PC-9 (cell line): ENCODE measurements around the gene ABL1. TPM values are rescaled to one million over a fixed set of nuclear protein-coding genes. Genes with fewer than 3 reads are reported as not detected.
A peak's percentile ranks its signal among the peaks of the same experiment; 100 is the strongest.

Experiments
- BruUV-seq: library from RNA; stranded (reverse); fragments of 400-500 nt; replicated peaks from 2 replicates; lab custom pipeline; 2021; lab: Mats Ljungman, UMichigan
- CTCF ChIA-PET: fragments of 300-600 bp; sonication (Branson Sonifier 250); formaldehyde crosslinking; loops from one replicate; lab custom pipeline; 2022; ENCODE audit warnings: antibody characterized with exemption; lab: Charles Lee
- POLR2A ChIA-PET: fragments of 300-600 bp; sonication (Branson Sonifier 250); formaldehyde crosslinking; loops from one replicate; lab custom pipeline; 2022; ENCODE audit warnings: antibody characterized with exemption; ENCODE audit not compliant: unreplicated experiment; lab: Charles Lee
- DNase-seq, 2 experiments: peaks; one replicate each; pipeline versions ENCODE4 v3.0.0 to v3.0.0-alpha.2; 2015 to 2022; ENCODE audit warnings: mixed read lengths in 1 of 2
- H2AFZ ChIP-seq: fragments of 200-600 bp; sonication (generic); 2 replicates; pipeline ENCODE4 v1.8.1; 2017; ENCODE audit warnings: antibody characterized with exemption
- H3F3A ChIP-seq: fragments of 200-600 bp; sonication (generic); 2 replicates; pipeline ENCODE4 v1.8.1; 2017; ENCODE audit warnings: antibody characterized with exemption, mild to moderate bottlenecking, low read depth; ENCODE audit not compliant: insufficient read depth
- H3K27ac ChIP-seq: fragments of 200-600 bp; sonication (generic); 2 replicates; pipeline ENCODE4 v1.6.1; 2016; ENCODE audit warnings: mixed run types
- H3K27me3 ChIP-seq: fragments of 200-600 bp; sonication (generic); 2 replicates; pipeline ENCODE4 v1.6.1; 2016; ENCODE audit warnings: low read depth, mixed run types; ENCODE audit not compliant: insufficient read depth
- H3K36me3 ChIP-seq: fragments of 200-600 bp; sonication (generic); 2 replicates; pipeline ENCODE4 v1.6.1; 2016; ENCODE audit warnings: low read depth, mixed run types
- H3K4me1 ChIP-seq: fragments of 200-600 bp; sonication (generic); replicated peaks from 2 replicates; pipeline ENCODE4 v1.6.1; 2016; ENCODE audit warnings: mixed run types; ENCODE audit not compliant: insufficient read depth
- H3K4me2 ChIP-seq: fragments of 200-600 bp; sonication (generic); 2 replicates; pipeline ENCODE4 v1.6.1; 2017; ENCODE audit warnings: mixed run types
- H3K4me3 ChIP-seq: fragments of 200-600 bp; sonication (generic); 2 replicates; pipeline ENCODE4 v1.6.1; 2016; ENCODE audit warnings: mixed run types
- H3K79me2 ChIP-seq: fragments of 200-600 bp; sonication (generic); 2 replicates; pipeline ENCODE4 v1.6.1; 2017; ENCODE audit warnings: low read depth, mixed run types
- H3K9me2 ChIP-seq: fragments of 200-600 bp; sonication (generic); 2 replicates; pipeline ENCODE4 v1.8.1; 2017; ENCODE audit warnings: mild to moderate bottlenecking; ENCODE audit not compliant: insufficient read depth
- H3K9me3 ChIP-seq: fragments of 200-600 bp; sonication (generic); 2 replicates; pipeline ENCODE4 v1.8.1; 2016; ENCODE audit warnings: low read depth; ENCODE audit not compliant: insufficient read depth
- H4K20me1 ChIP-seq: fragments of 200-600 bp; sonication (generic); 2 replicates; pipeline ENCODE4 v1.8.1; 2017; ENCODE audit not compliant: insufficient read depth
- EZH2 ChIP-seq: fragments of 200-600 bp; sonication (generic); IDR thresholded peaks from 2 replicates; pipeline ENCODE4 v1.8.0; 2017; ENCODE audit warnings: antibody characterized with exemption, low read depth
- intact Hi-C: fragments of 100-400 bp; cut with micrococcal nuclease; formaldehyde crosslinking; loops from one replicate; pipeline ENCODE4 v1.10.0; 2022; ENCODE audit not compliant: unreplicated experiment
- total RNA-seq: library from RNA; stranded (reverse); gene quantifications from 2 replicates; pipeline ENCODE4 v1.2.3, GENCODE V29; 2021
- TF ChIP-seq, protein P1 (sequence below): fragments of 200-600 bp; sonication (generic); conservative IDR thresholded peaks from 2 replicates; pipeline ENCODE4 v1.6.1; 2017; ENCODE audit warnings: mixed run types, antibody characterized with exemption, mild to moderate bottlenecking, moderate library complexity

Gene ABL1
- total RNA-seq, 1 experiment from 2014 or later = 54.8 TPM

GRCh38 chr9:130927338-130927737 lies 92.3 kb downstream of the ABL1 start:
- TF ChIP-seq, protein P1, sequence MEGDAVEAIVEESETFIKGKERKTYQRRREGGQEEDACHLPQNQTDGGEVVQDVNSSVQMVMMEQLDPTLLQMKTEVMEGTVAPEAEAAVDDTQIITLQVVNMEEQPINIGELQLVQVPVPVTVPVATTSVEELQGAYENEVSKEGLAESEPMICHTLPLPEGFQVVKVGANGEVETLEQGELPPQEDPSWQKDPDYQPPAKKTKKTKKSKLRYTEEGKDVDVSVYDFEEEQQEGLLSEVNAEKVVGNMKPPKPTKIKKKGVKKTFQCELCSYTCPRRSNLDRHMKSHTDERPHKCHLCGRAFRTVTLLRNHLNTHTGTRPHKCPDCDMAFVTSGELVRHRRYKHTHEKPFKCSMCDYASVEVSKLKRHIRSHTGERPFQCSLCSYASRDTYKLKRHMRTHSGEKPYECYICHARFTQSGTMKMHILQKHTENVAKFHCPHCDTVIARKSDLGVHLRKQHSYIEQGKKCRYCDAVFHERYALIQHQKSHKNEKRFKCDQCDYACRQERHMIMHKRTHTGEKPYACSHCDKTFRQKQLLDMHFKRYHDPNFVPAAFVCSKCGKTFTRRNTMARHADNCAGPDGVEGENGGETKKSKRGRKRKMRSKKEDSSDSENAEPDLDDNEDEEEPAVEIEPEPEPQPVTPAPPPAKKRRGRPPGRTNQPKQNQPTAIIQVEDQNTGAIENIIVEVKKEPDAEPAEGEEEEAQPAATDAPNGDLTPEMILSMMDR = no peak
- Histone ChIP-seq H3K27me3 (0 out of 2 replicates have a peak, but pooled peaks cover 6% of the 10 kb centered on the region), H3K4me1 (peaks cover 30% of the 10 kb centered on the region), H4K20me1 (no peaks in the 10 kb centered on the region), H3K79me2 (no peaks in the 10 kb centered on the region), H3K9me3 (no peaks in the 10 kb centered on the region), H2AFZ (no peak overlapping the region), H3K36me3 (no peaks in the 10 kb centered on the region), H3K4me2 (peak overlapping the region; percentile 87), H3K9me2 (no peaks in the 10 kb centered on the region), H3K4me3 (no peak overlapping the region), H3K27ac (peak overlapping the region; percentile 93), H3F3A (peaks cover 29% of the 10 kb centered on the region)
- CTCF ChIA-PET = interaction anchor here (1.4 kb wide), 1 partner anchor 71 kb away, joined by 7 read pairs; no protein-coding TSS in a partner anchor
- no TSS peak for BruUV-seq
- intact Hi-C loops = no loop called here
- DNase-seq = no peak
- POLR2A ChIA-PET = no interaction called here

- H3K9me2 ChIP-seq = no peaks in the 10 kb centered on the region
- H3K9me3 ChIP-seq = no peaks in the 10 kb centered on the region
- intact Hi-C loops = loop anchor here (2.0 kb wide), 1 partner anchor 15 kb away; no protein-coding TSS in a partner anchor
- H3K4me1 ChIP-seq = peaks cover 39% of the 10 kb centered on the region
- CTCF ChIA-PET = interaction anchor here (0.6 to 1.4 kb wide), 5 partner anchors 10 to 246 kb away, joined by 7 to 22 read pairs (median 8); no protein-coding TSS in a partner anchor
- H3K4me3 ChIP-seq = peak overlapping the region; percentile 41; the same call in 1 of the 2 replicates
- POLR2A ChIA-PET = interaction anchor here (0.6 kb wide), 1 partner anchor 57 kb away, joined by 11 read pairs; no protein-coding TSS in a partner anchor
- H3F3A ChIP-seq = peaks cover 38% of the 10 kb centered on the region
- no peaks in the 10 kb centered on the region for H3K27me3 ChIP-seq
- H3K79me2 ChIP-seq = no peaks in the 10 kb centered on the region
- peak overlapping the region; percentile 93 for H3K27ac ChIP-seq
- no peak overlapping the region for H2AFZ ChIP-seq
- H4K20me1 ChIP-seq = no peaks in the 10 kb centered on the region
- TF ChIP-seq, protein P1 = no peak
- no peak for TF ChIP-seq EZH2
- H3K4me2 ChIP-seq = peak overlapping the region; percentile 87
- BruUV-seq = no TSS peak
- no peaks in the 10 kb centered on the region for H3K36me3 ChIP-seq
- peak; percentile 89 to 97 for DNase-seq
Measured at GRCh38 chr9:130927995-130928900, 93.2 kb downstream of the ABL1 start.

DNA sequence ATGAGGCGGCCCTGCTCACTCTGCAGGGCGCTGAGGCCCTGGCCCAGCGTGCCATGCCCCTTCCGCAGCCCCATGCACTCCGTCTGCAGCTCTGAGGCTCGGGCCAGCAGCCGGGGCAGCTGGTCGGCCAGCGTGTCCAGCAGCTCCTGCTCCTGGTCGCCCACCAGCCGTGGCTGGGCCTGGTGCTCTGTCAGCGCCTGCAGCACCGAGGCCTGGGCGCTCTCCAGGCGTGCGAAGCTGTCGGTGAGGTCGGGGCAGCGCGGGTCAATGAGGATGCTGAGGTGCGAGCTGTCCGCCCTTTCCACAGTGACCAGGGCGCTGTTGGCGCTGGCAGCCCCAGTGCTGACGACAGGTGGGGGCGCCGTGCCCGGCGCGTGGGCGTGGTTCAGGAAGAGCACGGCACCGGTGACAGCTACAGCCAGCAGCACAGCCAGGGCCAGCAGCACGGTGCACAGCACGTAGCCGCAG lies 94.6 kb downstream of the ABL1 start:
- no peak for DNase-seq
- H3K9me2 ChIP-seq = no peaks in the 10 kb centered on the region
- no peaks in the 10 kb centered on the region for H3K9me3 ChIP-seq
- H3K27me3 ChIP-seq = no peaks in the 10 kb centered on the region
- no peaks in the 10 kb centered on the region for H3K79me2 ChIP-seq
- H3K4me2 ChIP-seq = no peak overlapping the region
- ChIA-PET CTCF (no interaction called here), POLR2A (no interaction called here)
- no peaks in the 10 kb centered on the region for H3K36me3 ChIP-seq
- H3K4me3 ChIP-seq = no peak overlapping the region
- H3K4me1 ChIP-seq = peaks cover 46% of the 10 kb centered on the region
- no peaks in the 10 kb centered on the region for H4K20me1 ChIP-seq
- no peak overlapping the region for H2AFZ ChIP-seq
- H3K27ac ChIP-seq = no peak overlapping the region
- intact Hi-C loops = loop anchor here (2.0 kb wide), 1 partner anchor 17 kb away; no protein-coding TSS in a partner anchor
- TF ChIP-seq, protein P1 = no peak
- TF ChIP-seq EZH2 = no peak
- peaks cover 40% of the 10 kb centered on the region for H3F3A ChIP-seq
- BruUV-seq = no TSS peak
